IMR-90 (cell line): ENCODE results near the gene PP2D1. TPM values are rescaled to one million over a fixed set of nuclear protein-coding genes. Genes with fewer than 3 reads are reported as not detected.

Experiments used
- ATAC-seq: fragments of 200-7000 bp; cut with Tn5 transposase; 2 replicates; pipeline ENCODE4 v1.9.1; 2020; ENCODE audit warnings: low read depth, mild to moderate bottlenecking, moderate library complexity
- BruUV-seq: library from RNA; stranded (reverse); fragments of 400-500 nt; replicated peaks from 2 replicates; lab custom pipeline; 2021; lab: Mats Ljungman, UMichigan
- CTCF ChIA-PET: fragments of 300-600 bp; formaldehyde crosslinking; extraction: SDS; loops from one replicate; lab custom pipeline; 2021; ENCODE audit warnings: antibody characterized with exemption; lab: Yijun Ruan, JAX
- POLR2A ChIA-PET: fragments of 300-600 bp; sonication (Branson Sonifier 250); formaldehyde crosslinking; loops from one replicate; lab custom pipeline; 2022; ENCODE audit warnings: antibody characterized with exemption; ENCODE audit not compliant: unreplicated experiment; lab: Charles Lee
- DNase-seq: peaks from one replicate; pipeline ENCODE4 v3.0.0; 2013
- H2AFZ ChIP-seq: replicated peaks from 2 replicates; pipeline ENCODE3; 2013; ENCODE audit warnings: low read length, mild to moderate bottlenecking; ENCODE audit not compliant: poor library complexity
- H2AK5ac ChIP-seq: 2 replicates; pipeline ENCODE4 v1.6.1; 2013; ENCODE audit warnings: low read depth, low read length, inconsistent platforms
- H2AK9ac ChIP-seq: replicated peaks from 2 replicates; pipeline ENCODE3; 2013; ENCODE audit warnings: mild to moderate bottlenecking, low read depth, low read length, moderate library complexity; ENCODE audit not compliant: poor library complexity
- H2BK120ac ChIP-seq: 2 replicates; pipeline ENCODE4 v1.6.1; 2013; ENCODE audit warnings: low read depth, low read length, inconsistent platforms
- H2BK15ac ChIP-seq: 3 replicates; pipeline ENCODE4 v1.6.1; 2013; ENCODE audit warnings: low read depth, low read length, inconsistent platforms
- H2BK20ac ChIP-seq: 2 replicates; pipeline ENCODE4 v1.6.1; 2013; ENCODE audit warnings: low read depth, mild to moderate bottlenecking, inconsistent platforms, low read length, moderate library complexity
- H2BK5ac ChIP-seq: 2 replicates; pipeline ENCODE4 v1.6.1; 2013; ENCODE audit warnings: mild to moderate bottlenecking, low read depth, low read length, inconsistent platforms; ENCODE audit not compliant: poor library complexity, severe bottlenecking
- H3K14ac ChIP-seq: replicated peaks from 2 replicates; pipeline ENCODE4 v1.6.1; 2013; ENCODE audit warnings: low read depth, low read length, inconsistent platforms
- H3K18ac ChIP-seq: 2 replicates; pipeline ENCODE4 v1.6.1; 2013; ENCODE audit warnings: low read depth, low read length, control low read depth
- H3K23ac ChIP-seq: 2 replicates; pipeline ENCODE4 v1.6.1; 2013; ENCODE audit warnings: low read depth, low read length, inconsistent platforms
- H3K27ac ChIP-seq: 2 replicates; pipeline ENCODE4 v1.5.1; 2013; ENCODE audit warnings: mild to moderate bottlenecking, control low read depth, low read length; ENCODE audit not compliant: insufficient read depth
- H3K27me3 ChIP-seq: 2 replicates; pipeline ENCODE4 v1.6.1; 2013; ENCODE audit warnings: low read length; ENCODE audit not compliant: control insufficient read depth, insufficient read depth
- H3K36me3 ChIP-seq: 2 replicates; pipeline ENCODE4 v1.6.1; 2013; ENCODE audit warnings: low read length, mixed read lengths; ENCODE audit not compliant: control insufficient read depth, insufficient read depth
- H3K4ac ChIP-seq: 2 replicates; pipeline ENCODE4 v1.6.1; 2013; ENCODE audit warnings: low read depth, low read length, inconsistent platforms
- H3K4me1 ChIP-seq: 2 replicates; pipeline ENCODE4 v1.6.1; 2013; ENCODE audit warnings: low read length, mixed read lengths; ENCODE audit not compliant: control insufficient read depth, insufficient read depth
- H3K4me2 ChIP-seq: 2 replicates; pipeline ENCODE4 v1.6.1; 2013; ENCODE audit warnings: low read depth, mild to moderate bottlenecking, control low read depth, low read length, moderate library complexity
- H3K4me3 ChIP-seq: 2 replicates; pipeline ENCODE4 v1.5.1; 2013; ENCODE audit warnings: low read depth, mild to moderate bottlenecking, control low read depth, low read length, moderate library complexity; ENCODE audit not compliant: insufficient read depth
- H3K56ac ChIP-seq: 2 replicates; pipeline ENCODE4 v1.6.1; 2013; ENCODE audit warnings: low read length, inconsistent platforms; ENCODE audit not compliant: insufficient read depth; ENCODE audit errors: extremely low read depth
- H3K79me1 ChIP-seq, 2 experiments: 2 replicates each; pipeline ENCODE4 v1.6.1; 2013; ENCODE audit warnings: low read length in 2 of 2, inconsistent platforms in 1 of 2, low read depth in 1 of 2
- H3K9ac ChIP-seq: 2 replicates; pipeline ENCODE4 v1.6.1; 2013; ENCODE audit warnings: low read depth, low read length, control low read depth
- H3K9me1 ChIP-seq: 2 replicates; pipeline ENCODE4 v1.6.1; 2013; ENCODE audit warnings: low read length, inconsistent platforms; ENCODE audit not compliant: insufficient read depth
- H3K9me3 ChIP-seq: 2 replicates; pipeline ENCODE4 v1.6.1; 2013; ENCODE audit warnings: low read length; ENCODE audit not compliant: control insufficient read depth, insufficient read depth
- H4K20me1 ChIP-seq: 2 replicates; pipeline ENCODE4 v1.6.1; 2013; ENCODE audit warnings: low read length, inconsistent platforms; ENCODE audit not compliant: insufficient read depth
- H4K5ac ChIP-seq: 2 replicates; pipeline ENCODE4 v1.6.1; 2013; ENCODE audit warnings: mild to moderate bottlenecking, low read depth, low read length, control low read depth
- H4K8ac ChIP-seq, 2 experiments: 2 replicates each; pipeline ENCODE4 v1.6.1; 2013; ENCODE audit warnings: low read depth in 2 of 2, low read length in 2 of 2, control low read depth in 1 of 2, inconsistent platforms in 1 of 2
- H4K91ac ChIP-seq: 2 replicates; pipeline ENCODE4 v1.6.1; 2013; ENCODE audit warnings: low read depth, low read length, inconsistent platforms; ENCODE audit not compliant: insufficient read depth
- MAFK ChIP-seq: IDR thresholded peaks from 2 replicates; pipeline ENCODE4 v1.6.1; 2012; ENCODE audit warnings: low read depth, low read length, improper control_type of control experiment
- RCOR1 ChIP-seq: IDR thresholded peaks from 2 replicates; pipeline ENCODE4 v1.6.1; 2012; ENCODE audit warnings: mild to moderate bottlenecking, low read length, improper control_type of control experiment; ENCODE audit not compliant: insufficient replicate concordance
- RFX5 ChIP-seq: IDR thresholded peaks from 2 replicates; pipeline ENCODE4 v1.8.0; 2012; ENCODE audit warnings: low read depth, mild to moderate bottlenecking, low read length, moderate library complexity
- WGBS, 2 experiments: methylation state at CpG; one replicate each; pipeline versions ENCODE4 v1.1.5 to v1.1.7; 2013; ENCODE audit warnings: missing lambda C conversion rate in 2 of 2; ENCODE audit not compliant: insufficient read length in 1 of 2; ENCODE audit errors: extremely low coverage in 2 of 2; 5-methylcytosine and 5-hydroxymethylcytosine counted together
- dilution Hi-C: fragments of 300-500 bp; cut with HindIII; formaldehyde crosslinking; loops from one replicate; pipeline ENCODE4 v1.14.3; 2018; ENCODE audit warnings: low sequenced_read_pairs; ENCODE audit not compliant: unreplicated experiment
- in situ Hi-C: fragments of 300-500 bp; cut with MboI; formaldehyde crosslinking; loops from 3 replicates; pipeline ENCODE4 v1.14.3; 2019; ENCODE audit warnings: low sequenced_read_pairs, inconsistent platforms, mixed read lengths
- intact Hi-C: fragments of 100-400 bp; cut with micrococcal nuclease; formaldehyde crosslinking; loops from 2 replicates; pipeline ENCODE4 v1.10.0; 2022
- polyA plus RNA-seq, 3 experiments: library from polyadenylated mRNA; depleted of rRNA; stranded (reverse); fragments of >200 nt; gene quantifications; 2 replicates each; pipeline ENCODE4 v1.2.3, GENCODE V29; 2012; ENCODE audit warnings: low replicate concordance in 1 of 3
- total RNA-seq: library from RNA; depleted of rRNA; stranded (reverse); fragments of >200 nt; gene quantifications from 2 replicates; pipeline ENCODE4 v1.2.3, GENCODE V29; 2012

The PP2D1 gene
- total and polyA plus RNA-seq, 2 of the 4 experiments (the other 2 are of a cell fraction), result not detected

DNA sequence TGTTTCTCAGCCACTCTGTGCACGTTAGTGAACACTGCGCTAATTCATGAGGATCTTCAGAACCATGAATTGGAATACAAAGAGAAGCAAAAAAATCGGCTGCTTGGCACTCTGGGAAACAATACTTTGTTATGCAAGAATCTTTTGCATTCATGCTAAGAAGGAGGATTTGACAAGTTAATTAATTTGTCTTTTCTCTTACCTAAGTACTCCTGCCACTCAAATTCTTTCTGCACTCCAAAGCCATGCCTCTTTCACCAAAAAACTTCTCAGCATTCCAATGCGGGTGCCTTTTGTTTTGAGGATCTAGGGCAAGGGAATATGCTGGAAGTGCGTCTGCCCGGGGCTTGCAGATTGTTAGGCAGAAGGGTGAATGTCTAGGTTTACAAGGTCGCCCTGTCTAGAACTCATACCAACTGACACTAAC lies 16.9 kb upstream of the PP2D1 start:
- no peak overlapping the region for H2AK9ac ChIP-seq
- TF ChIP-seq MAFK (no peak), RCOR1 (no peak), RFX5 (no peak)
- H2AK5ac ChIP-seq, result no peak overlapping the region
- no peak overlapping the region for H2BK5ac ChIP-seq
- no peak overlapping the region for H3K4ac ChIP-seq
- no peaks in the 10 kb centered on the region for H3K36me3 ChIP-seq
- no peak overlapping the region for H3K4me2 ChIP-seq
- no peaks in the 10 kb centered on the region for H3K9me1 ChIP-seq
- no peak overlapping the region for H2AFZ ChIP-seq
- H3K4me1 ChIP-seq, result no peaks in the 10 kb centered on the region
- no peak for DNase-seq
- H3K4me3 ChIP-seq, result no peak overlapping the region
- no peak overlapping the region for H2BK20ac ChIP-seq
- H3K23ac ChIP-seq, result no peak overlapping the region
- BruUV-seq, result no TSS peak
- no peak overlapping the region for H4K8ac ChIP-seq
- H3K18ac ChIP-seq, result no peak overlapping the region
- no peak overlapping the region for H2BK120ac ChIP-seq
- WGBS, 2 experiments, result no CpG with 5 or more reads among the region's 7 CpGs
- ChIA-PET POLR2A (no interaction called here), CTCF (interaction anchor here (0.9 kb wide), 1 partner anchor 9 kb away, joined by 3 read pairs; no protein-coding TSS in a partner anchor)
- no peaks in the 10 kb centered on the region for H4K20me1 ChIP-seq
- intact Hi-C loops (no loop called here), in situ Hi-C loops (no loop called here), dilution Hi-C loops (no loop called here)
- H4K91ac ChIP-seq, result no peak overlapping the region
- no peaks in the 10 kb centered on the region for H3K9me3 ChIP-seq
- no peak overlapping the region for H3K27ac ChIP-seq
- H3K56ac ChIP-seq, result no peak overlapping the region
- H3K79me1 ChIP-seq, result no peaks in the 10 kb centered on the region
- no peak overlapping the region for H3K14ac ChIP-seq
- H3K9ac ChIP-seq, result no peak overlapping the region
- H2BK15ac ChIP-seq, result no peak overlapping the region
- ATAC-seq, result no peak
- H3K27me3 ChIP-seq, result no peaks in the 10 kb centered on the region
- H4K5ac ChIP-seq, result no peak overlapping the region
